MM.1S (cell line): Measurements from ENCODE around the gene CCDC43.

Source experiments
- DNase-seq: peaks from one replicate; pipeline ENCODE4 v3.0.0-alpha.2; 2015
- H2AFZ ChIP-seq: fragments of 300-600 bp; sonication (generic); 2 replicates; pipeline ENCODE4 v1.6.0; 2016; ENCODE audit warnings: antibody characterized with exemption, low read length
- H3F3A ChIP-seq: fragments of 300-600 bp; sonication (generic); 2 replicates; pipeline ENCODE4 v1.6.1; 2016; ENCODE audit warnings: mild to moderate bottlenecking, antibody characterized with exemption, low read length, moderate library complexity, mixed read lengths; ENCODE audit not compliant: insufficient read depth
- H3K27ac ChIP-seq: fragments of 300-600 bp; sonication (generic); 2 replicates; pipeline ENCODE4 v1.5.1; 2016; ENCODE audit warnings: mild to moderate bottlenecking, low read length
- H3K27me3 ChIP-seq: fragments of 300-600 bp; sonication (generic); replicated peaks from 2 replicates; pipeline ENCODE4 v1.6.0; 2016; ENCODE audit warnings: low read length; ENCODE audit not compliant: insufficient read depth
- H3K36me3 ChIP-seq: fragments of 300-600 bp; sonication (generic); replicated peaks from 2 replicates; pipeline ENCODE4 v1.6.1; 2016; ENCODE audit warnings: mild to moderate bottlenecking, low read length, mixed read lengths; ENCODE audit not compliant: insufficient read depth
- H3K4me1 ChIP-seq: fragments of 300-600 bp; sonication (generic); 2 replicates; pipeline ENCODE4 v1.6.1; 2016; ENCODE audit warnings: low read length, mixed read lengths
- H3K4me2 ChIP-seq: fragments of 300-600 bp; sonication (generic); 2 replicates; pipeline ENCODE4 v1.6.0; 2016; ENCODE audit warnings: low read depth, low read length
- H3K4me3 ChIP-seq: fragments of 300-600 bp; sonication (generic); 2 replicates; pipeline ENCODE4 v1.5.1; 2016; ENCODE audit warnings: low read length, mixed read lengths
- H3K79me2 ChIP-seq: fragments of 300-600 bp; sonication (generic); 2 replicates; pipeline ENCODE4 v1.6.1; 2016; ENCODE audit warnings: mixed run types, low read length, mixed read lengths
- H3K9ac ChIP-seq: fragments of 300-600 bp; sonication (generic); 2 replicates; pipeline ENCODE4 v1.6.1; 2016; ENCODE audit warnings: low read length, mixed read lengths
- H3K9me2 ChIP-seq: fragments of 300-600 bp; sonication (generic); replicated peaks from 2 replicates; pipeline ENCODE4 v1.6.1; 2016; ENCODE audit warnings: mild to moderate bottlenecking, low read length, mixed read lengths; ENCODE audit not compliant: insufficient read depth
- H3K9me3 ChIP-seq: fragments of 300-600 bp; sonication (generic); replicated peaks from 2 replicates; pipeline ENCODE4 v1.6.1; 2016; ENCODE audit warnings: mild to moderate bottlenecking, low read length, mixed read lengths; ENCODE audit not compliant: insufficient read depth
- H4K20me1 ChIP-seq: fragments of 300-600 bp; sonication (generic); 2 replicates; pipeline ENCODE4 v1.6.1; 2016; ENCODE audit warnings: mild to moderate bottlenecking, low read length, moderate library complexity, mixed read lengths; ENCODE audit not compliant: insufficient read depth
- EZH2 ChIP-seq: fragments of 300-600 bp; sonication (generic); optimal IDR thresholded peaks from 2 replicates; pipeline ENCODE3; 2017; ENCODE audit warnings: low read depth, mild to moderate bottlenecking, antibody characterized with exemption, low read length, mixed read lengths
- EZH2phosphoT487 ChIP-seq: fragments of 300-600 bp; sonication (generic); IDR thresholded peaks from 2 replicates; pipeline ENCODE4 v1.6.1; 2018; ENCODE audit warnings: antibody characterized with exemption, low read length
- TF ChIP-seq, protein P1 (sequence below): fragments of 300-600 bp; sonication (generic); IDR thresholded peaks from 2 replicates; pipeline ENCODE4 v1.5.1; 2016; ENCODE audit warnings: antibody characterized with exemption, low read length, mixed read lengths

Gene CCDC43

DNA sequence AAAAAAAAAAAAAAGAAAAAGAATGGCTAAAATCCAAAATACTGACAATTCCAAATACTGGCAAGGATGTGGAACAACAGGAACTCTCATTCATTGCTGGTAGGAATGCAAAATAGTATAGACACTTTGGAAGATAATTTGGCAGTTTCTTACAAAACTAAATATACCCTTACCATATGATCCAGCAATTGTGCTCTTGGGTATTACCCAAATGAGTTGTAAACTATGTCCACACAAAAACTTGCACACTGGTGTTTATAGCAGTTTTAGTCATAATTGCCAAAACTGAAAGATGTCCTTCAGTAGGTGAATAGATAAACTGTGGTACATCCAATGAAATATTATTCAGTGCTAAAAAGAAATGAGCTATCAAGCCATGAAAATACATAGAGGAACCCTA, 41.8 kb downstream of the CCDC43 start:
- H3K4me3 ChIP-seq = no peak overlapping the region
- no peaks in the 10 kb centered on the region for H3K36me3 ChIP-seq
- H3K27ac ChIP-seq = no peak overlapping the region
- no peaks in the 10 kb centered on the region for H3K27me3 ChIP-seq
- H3K4me2 ChIP-seq = no peak overlapping the region
- no peaks in the 10 kb centered on the region for H3K4me1 ChIP-seq
- DNase-seq = no peak
- H3K9me3 ChIP-seq = no peaks in the 10 kb centered on the region
- no peak for TF ChIP-seq EZH2phosphoT487
- TF ChIP-seq, protein P1, sequence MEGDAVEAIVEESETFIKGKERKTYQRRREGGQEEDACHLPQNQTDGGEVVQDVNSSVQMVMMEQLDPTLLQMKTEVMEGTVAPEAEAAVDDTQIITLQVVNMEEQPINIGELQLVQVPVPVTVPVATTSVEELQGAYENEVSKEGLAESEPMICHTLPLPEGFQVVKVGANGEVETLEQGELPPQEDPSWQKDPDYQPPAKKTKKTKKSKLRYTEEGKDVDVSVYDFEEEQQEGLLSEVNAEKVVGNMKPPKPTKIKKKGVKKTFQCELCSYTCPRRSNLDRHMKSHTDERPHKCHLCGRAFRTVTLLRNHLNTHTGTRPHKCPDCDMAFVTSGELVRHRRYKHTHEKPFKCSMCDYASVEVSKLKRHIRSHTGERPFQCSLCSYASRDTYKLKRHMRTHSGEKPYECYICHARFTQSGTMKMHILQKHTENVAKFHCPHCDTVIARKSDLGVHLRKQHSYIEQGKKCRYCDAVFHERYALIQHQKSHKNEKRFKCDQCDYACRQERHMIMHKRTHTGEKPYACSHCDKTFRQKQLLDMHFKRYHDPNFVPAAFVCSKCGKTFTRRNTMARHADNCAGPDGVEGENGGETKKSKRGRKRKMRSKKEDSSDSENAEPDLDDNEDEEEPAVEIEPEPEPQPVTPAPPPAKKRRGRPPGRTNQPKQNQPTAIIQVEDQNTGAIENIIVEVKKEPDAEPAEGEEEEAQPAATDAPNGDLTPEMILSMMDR = no peak
- TF ChIP-seq EZH2 = no peak
- H3K9me2 ChIP-seq = no peaks in the 10 kb centered on the region
- no peaks in the 10 kb centered on the region for H3F3A ChIP-seq
- no peaks in the 10 kb centered on the region for H4K20me1 ChIP-seq
- H3K9ac ChIP-seq = no peak overlapping the region
- H3K79me2 ChIP-seq = no peaks in the 10 kb centered on the region
- no peak overlapping the region for H2AFZ ChIP-seq

DNA sequence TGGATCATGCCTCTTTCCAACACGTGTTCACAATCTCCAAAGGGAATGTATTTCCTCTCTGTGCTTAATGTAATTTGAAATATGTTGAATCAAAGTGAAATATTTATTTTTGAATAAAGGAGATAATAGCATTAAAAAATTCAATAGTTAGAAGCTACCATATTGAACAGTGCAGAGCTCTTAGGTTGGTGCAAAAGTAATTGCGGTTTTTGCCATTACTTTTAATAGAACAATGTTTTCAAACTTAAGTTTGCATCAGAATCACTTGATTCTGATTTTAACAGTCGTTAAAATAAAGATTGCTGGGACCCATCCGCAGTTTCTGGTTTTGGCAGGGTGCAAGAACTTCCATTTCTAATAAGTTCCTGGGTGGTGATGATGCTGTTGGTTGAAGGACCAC, 43.3 kb downstream of the CCDC43 start:
- no peaks in the 10 kb centered on the region for H3K9me3 ChIP-seq
- H3K36me3 ChIP-seq = no peaks in the 10 kb centered on the region
- no peak overlapping the region for H3K9ac ChIP-seq
- no peaks in the 10 kb centered on the region for H3K27me3 ChIP-seq
- no peak overlapping the region for H3K4me2 ChIP-seq
- no peaks in the 10 kb centered on the region for H3K4me1 ChIP-seq
- no peaks in the 10 kb centered on the region for H4K20me1 ChIP-seq
- no peaks in the 10 kb centered on the region for H3F3A ChIP-seq
- H3K79me2 ChIP-seq = no peaks in the 10 kb centered on the region
- H2AFZ ChIP-seq = no peak overlapping the region
- no peak overlapping the region for H3K27ac ChIP-seq
- H3K9me2 ChIP-seq = no peaks in the 10 kb centered on the region
- no peak for DNase-seq
- no peak overlapping the region for H3K4me3 ChIP-seq
- no peak for TF ChIP-seq EZH2
- TF ChIP-seq, protein P1 = no peak
- no peak for TF ChIP-seq EZH2phosphoT487

DNA sequence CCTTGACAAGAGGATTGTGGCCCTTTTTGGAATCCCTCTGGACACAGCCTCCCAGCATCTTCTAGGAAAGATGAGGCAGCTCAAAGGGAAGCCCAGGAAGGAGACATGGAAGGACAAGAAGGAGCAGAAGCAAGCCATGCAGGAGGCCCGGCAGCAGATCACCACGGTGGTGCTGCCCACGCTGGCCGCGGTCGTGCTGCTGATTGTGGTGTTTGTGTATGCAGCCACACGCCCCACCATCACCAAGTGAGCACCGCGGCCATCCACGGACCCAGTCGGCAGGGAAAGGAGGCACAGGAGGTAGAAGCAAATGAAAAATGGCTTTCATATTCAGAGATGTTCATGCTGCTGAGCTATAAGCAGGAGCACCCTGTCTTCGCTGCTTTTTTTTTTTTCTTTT, 44.2 kb downstream of the CCDC43 start:
- no peaks in the 10 kb centered on the region for H3K9me2 ChIP-seq
- H3K4me2 ChIP-seq = no peak overlapping the region
- no peaks in the 10 kb centered on the region for H4K20me1 ChIP-seq
- TF ChIP-seq, protein P1 = no peak
- TF ChIP-seq EZH2phosphoT487 (no peak), EZH2 (no peak)
- no peaks in the 10 kb centered on the region for H3F3A ChIP-seq
- no peak overlapping the region for H2AFZ ChIP-seq
- H3K4me3 ChIP-seq = no peak overlapping the region
- no peaks in the 10 kb centered on the region for H3K36me3 ChIP-seq
- no peak for DNase-seq
- H3K9me3 ChIP-seq = no peaks in the 10 kb centered on the region
- no peaks in the 10 kb centered on the region for H3K79me2 ChIP-seq
- H3K9ac ChIP-seq = no peak overlapping the region
- H3K27me3 ChIP-seq = no peaks in the 10 kb centered on the region
- H3K4me1 ChIP-seq = no peaks in the 10 kb centered on the region
- no peak overlapping the region for H3K27ac ChIP-seq
